Breast epithelium (tissue), 4 donors: ENCODE results near the gene REG4. TPM values are rescaled to one million over a fixed set of nuclear protein-coding genes. Genes with fewer than 3 reads are reported as not detected.

Source experiments
- DNase-seq, 2 donors: peaks; one replicate each; pipeline ENCODE4 v3.0.0-alpha.2; 2019; ENCODE audit warnings: low spot score in 2 of 2
- H3K27ac ChIP-seq, 2 donors: fragments of 200-600 bp; sonication (generic) in 1 of 2; one replicate each; pipeline ENCODE4 v1.5.1; 2016 to 2019; ENCODE audit warnings: mild to moderate bottlenecking in 1 of 2
- H3K27me3 ChIP-seq, 2 donors: fragments of 200-600 bp; sonication (generic) in 1 of 2; one replicate each; pipeline versions ENCODE4 v1.5.1 to v1.6.0; 2017 to 2019; ENCODE audit warnings: control low read depth in 1 of 2, mild to moderate bottlenecking in 1 of 2
- H3K36me3 ChIP-seq: fragments of 200-600 bp; one replicate; pipeline ENCODE4 v1.5.1; 2019
- H3K4me1 ChIP-seq, 2 donors: fragments of 200-600 bp; sonication (generic); one replicate each; pipeline ENCODE4 v1.5.1; 2016 to 2019; ENCODE audit warnings: control low read depth in 1 of 2
- H3K4me3 ChIP-seq, 3 donors: fragments of 200-600 bp; sonication (generic); 1 replicate in 2 of 3; 2 replicates in 1 of 3; pipeline ENCODE4 v1.5.1; 2016 to 2019; ENCODE audit warnings: mild to moderate bottlenecking in 3 of 3, moderate library complexity in 2 of 3
- H3K9me3 ChIP-seq, 2 donors: fragments of 200-600 bp; sonication (generic) in 1 of 2; one replicate each; pipeline ENCODE4 v1.5.1; 2016 to 2019; ENCODE audit warnings: control low read depth in 1 of 2
- POLR2A ChIP-seq: fragments of 450-650 bp; IDR thresholded peaks from one replicate; pipeline ENCODE4 v1.6.1; 2016; ENCODE audit warnings: antibody characterized with exemption, mild to moderate bottlenecking, moderate library complexity
- POLR2AphosphoS5 ChIP-seq, 3 donors: sonication (generic); formaldehyde crosslinking; IDR thresholded peaks; one replicate each; pipeline ENCODE4 v1.6.1; 2017; ENCODE audit warnings: antibody characterized with exemption in 3 of 3
- intact Hi-C: fragments of 100-400 bp; cut with DNase I; formaldehyde crosslinking; loops from one replicate; pipeline ENCODE4 v1.15.1; 2023; ENCODE audit warnings: low total_unique reads
- total RNA-seq, 3 donors: library from RNA; depleted of rRNA; stranded (reverse); fragments of >200 nt; gene quantifications; one replicate each; pipeline ENCODE4 v1.1.0, GENCODE V29; 2016
- TF ChIP-seq, protein P1 (sequence below), 3 donors: fragments of 450-650 bp; IDR thresholded peaks; one replicate each; pipeline ENCODE4 v1.5.1; 2016 to 2017; ENCODE audit warnings: antibody characterized with exemption in 3 of 3, mild to moderate bottlenecking in 3 of 3, moderate library complexity in 3 of 3

The REG4 gene
- total RNA-seq, 3 donors from 2014 or later: not detected

DNA sequence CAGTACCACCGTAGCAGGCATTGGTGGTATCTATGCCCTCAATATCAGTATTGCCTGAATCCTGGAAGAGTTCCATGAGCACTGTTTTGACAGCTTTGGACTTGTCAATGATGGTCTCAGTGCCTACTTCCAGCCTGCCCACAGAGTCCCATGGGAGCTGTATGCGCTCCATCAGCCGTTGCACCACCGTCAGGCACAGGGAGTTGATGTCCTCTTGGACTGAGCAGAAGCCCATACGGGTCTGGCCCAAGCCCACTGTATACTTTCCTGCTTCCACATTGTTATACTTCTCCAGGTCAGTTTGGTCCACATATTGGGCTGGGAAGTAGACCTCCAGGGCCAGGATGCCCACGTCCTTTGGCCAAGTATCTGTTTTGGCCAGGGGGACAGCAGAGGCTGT, 47.0 kb downstream of the REG4 start:
- no peaks in the 10 kb centered on the region for H3K4me1 ChIP-seq
- TF ChIP-seq, protein P1, sequence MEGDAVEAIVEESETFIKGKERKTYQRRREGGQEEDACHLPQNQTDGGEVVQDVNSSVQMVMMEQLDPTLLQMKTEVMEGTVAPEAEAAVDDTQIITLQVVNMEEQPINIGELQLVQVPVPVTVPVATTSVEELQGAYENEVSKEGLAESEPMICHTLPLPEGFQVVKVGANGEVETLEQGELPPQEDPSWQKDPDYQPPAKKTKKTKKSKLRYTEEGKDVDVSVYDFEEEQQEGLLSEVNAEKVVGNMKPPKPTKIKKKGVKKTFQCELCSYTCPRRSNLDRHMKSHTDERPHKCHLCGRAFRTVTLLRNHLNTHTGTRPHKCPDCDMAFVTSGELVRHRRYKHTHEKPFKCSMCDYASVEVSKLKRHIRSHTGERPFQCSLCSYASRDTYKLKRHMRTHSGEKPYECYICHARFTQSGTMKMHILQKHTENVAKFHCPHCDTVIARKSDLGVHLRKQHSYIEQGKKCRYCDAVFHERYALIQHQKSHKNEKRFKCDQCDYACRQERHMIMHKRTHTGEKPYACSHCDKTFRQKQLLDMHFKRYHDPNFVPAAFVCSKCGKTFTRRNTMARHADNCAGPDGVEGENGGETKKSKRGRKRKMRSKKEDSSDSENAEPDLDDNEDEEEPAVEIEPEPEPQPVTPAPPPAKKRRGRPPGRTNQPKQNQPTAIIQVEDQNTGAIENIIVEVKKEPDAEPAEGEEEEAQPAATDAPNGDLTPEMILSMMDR (IDR thresholded peaks at IDR 0.05): no peak
- TF ChIP-seq POLR2AphosphoS5 (IDR thresholded peaks at IDR 0.05): no peak
- TF ChIP-seq POLR2A: no peak
- H3K27ac ChIP-seq: no peak overlapping the region
- intact Hi-C loops: no loop called here
- DNase-seq: no peak
- peaks cover 0 to 9% of the 10 kb centered on the region in 2 donors for H3K9me3 ChIP-seq
- no peak overlapping the region for H3K4me3 ChIP-seq
- no peaks in the 10 kb centered on the region for H3K27me3 ChIP-seq
- no peaks in the 10 kb centered on the region for H3K36me3 ChIP-seq

DNA sequence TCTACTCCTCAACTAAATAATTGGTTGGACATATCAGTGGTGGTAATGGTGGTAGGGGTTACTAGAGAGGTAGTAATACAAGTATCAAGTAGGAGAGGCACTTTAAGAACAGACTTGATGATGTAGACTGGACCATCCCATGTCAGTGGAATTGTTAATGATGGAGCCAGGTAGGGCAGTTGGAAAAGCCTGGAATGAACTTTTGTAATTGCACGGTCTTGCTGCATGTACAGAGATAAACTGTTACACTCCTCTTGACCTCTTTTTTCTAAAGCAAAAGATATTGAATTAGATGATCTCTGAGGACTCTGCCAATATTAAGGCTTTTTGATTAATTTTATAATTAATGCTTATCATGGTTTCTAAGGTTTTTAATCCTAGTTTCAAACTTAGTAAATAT, 48.3 kb downstream of the REG4 start:
- no peak overlapping the region for H3K4me3 ChIP-seq
- H3K27ac ChIP-seq: no peak overlapping the region
- DNase-seq: no peak
- H3K4me1 ChIP-seq: no peaks in the 10 kb centered on the region
- H3K9me3 ChIP-seq: peaks cover 0 to 9% of the 10 kb centered on the region in 2 donors
- no peaks in the 10 kb centered on the region for H3K36me3 ChIP-seq
- H3K27me3 ChIP-seq: no peaks in the 10 kb centered on the region
- TF ChIP-seq, protein P1 (IDR thresholded peaks at IDR 0.05): no peak
- no peak for TF ChIP-seq POLR2AphosphoS5 (IDR thresholded peaks at IDR 0.05)
- no peak for TF ChIP-seq POLR2A
- intact Hi-C loops: no loop called here

DNA sequence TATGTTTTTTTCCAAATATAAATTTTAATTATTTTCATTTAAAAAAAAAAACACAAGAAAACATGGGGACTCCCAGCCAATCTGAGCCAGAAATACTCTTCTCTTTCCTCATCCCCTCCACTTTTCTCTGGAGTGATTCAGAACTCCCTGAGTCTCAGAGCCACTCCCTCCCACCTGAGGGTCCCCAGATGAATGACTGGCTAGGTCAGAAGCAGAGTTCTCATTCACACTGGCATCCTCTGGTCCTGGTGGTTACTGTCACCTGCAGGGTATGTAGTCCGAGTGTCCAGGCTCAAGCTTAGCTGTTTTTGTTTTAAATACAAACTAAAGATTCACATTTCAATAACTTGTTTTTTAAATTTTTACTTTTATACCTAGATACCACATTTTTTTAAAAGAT, 48.9 kb downstream of the REG4 start:
- no peak for TF ChIP-seq POLR2AphosphoS5 (IDR thresholded peaks at IDR 0.05)
- TF ChIP-seq, protein P1 (IDR thresholded peaks at IDR 0.05): no peak
- TF ChIP-seq POLR2A: no peak
- DNase-seq: no peak
- Histone ChIP-seq H3K4me3 (no peak overlapping the region), H3K27me3 (no peaks in the 10 kb centered on the region), H3K4me1 (no peaks in the 10 kb centered on the region), H3K36me3 (no peaks in the 10 kb centered on the region), H3K27ac (no peak overlapping the region), H3K9me3 (peaks cover 0 to 9% of the 10 kb centered on the region in 2 donors)
- intact Hi-C loops: no loop called here

DNA sequence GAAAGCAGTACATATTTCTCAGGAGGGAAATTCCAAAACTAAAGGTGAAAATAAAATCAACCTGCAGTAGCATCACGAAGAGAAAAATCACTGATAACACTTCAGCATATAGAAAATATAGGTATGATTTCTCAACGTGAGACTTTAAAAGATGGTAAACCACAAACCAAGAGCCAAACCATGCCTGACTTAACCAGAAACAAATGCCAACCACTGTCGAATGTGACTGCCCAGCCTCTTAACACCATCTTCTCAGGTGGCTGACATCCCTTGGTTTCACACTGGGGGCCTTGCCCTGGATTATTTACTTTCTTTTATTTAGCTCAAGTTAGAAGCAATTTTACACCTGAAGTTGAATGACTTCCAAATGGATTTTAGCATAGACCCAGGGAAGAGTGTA, 52.7 kb downstream of the REG4 start:
- H3K36me3 ChIP-seq: no peaks in the 10 kb centered on the region
- H3K9me3 ChIP-seq: no peaks in the 10 kb centered on the region
- no peaks in the 10 kb centered on the region for H3K4me1 ChIP-seq
- H3K27me3 ChIP-seq: no peaks in the 10 kb centered on the region
- TF ChIP-seq POLR2AphosphoS5 (IDR thresholded peaks at IDR 0.05): no peak
- no peak for TF ChIP-seq POLR2A
- TF ChIP-seq, protein P1 (IDR thresholded peaks at IDR 0.05): no peak
- H3K4me3 ChIP-seq: no peak overlapping the region
- no peak for DNase-seq
- intact Hi-C loops: no loop called here
- no peak overlapping the region for H3K27ac ChIP-seq

DNA sequence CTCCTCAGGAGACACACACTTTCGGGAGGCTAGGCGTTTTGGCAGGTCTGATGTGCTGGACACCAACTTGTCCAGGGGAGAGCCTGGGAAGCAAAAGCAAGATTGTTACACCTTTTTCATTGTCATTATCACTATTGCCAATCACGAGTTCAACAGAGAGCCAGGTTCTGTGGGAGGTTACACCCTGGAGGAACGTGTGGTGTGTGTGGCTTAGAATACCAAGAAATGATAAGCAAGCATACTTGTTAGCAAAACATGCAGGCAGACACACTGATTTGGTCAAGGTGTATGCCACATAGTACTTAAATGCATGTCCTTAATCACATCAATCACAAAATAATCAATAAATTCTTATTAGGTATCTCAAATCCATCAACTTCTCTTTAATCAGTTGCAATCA, 58.7 kb downstream of the REG4 start:
- H3K9me3 ChIP-seq: no peaks in the 10 kb centered on the region
- no peak for DNase-seq
- no peaks in the 10 kb centered on the region for H3K27me3 ChIP-seq
- no peak for TF ChIP-seq POLR2A
- TF ChIP-seq POLR2AphosphoS5 (IDR thresholded peaks at IDR 0.05): no peak
- TF ChIP-seq, protein P1 (IDR thresholded peaks at IDR 0.05): no peak
- H3K4me3 ChIP-seq: no peak overlapping the region
- intact Hi-C loops: no loop called here
- H3K27ac ChIP-seq: no peak overlapping the region
- no peaks in the 10 kb centered on the region for H3K36me3 ChIP-seq
- no peaks in the 10 kb centered on the region for H3K4me1 ChIP-seq
